Stimulated activated CD4-positive, alpha-beta T cell treated with anti-CD3 and anti-CD28 coated beads, Interleukin-1b, Interleukin-23, amount 100 ng/mL, for 48 hours (primary cell): ENCODE results near the gene PEX26.

Source experiments
- DNase-seq: peaks from one replicate; pipeline ENCODE4 v3.0.0-alpha.2; 2020

PEX26 gene

GRCh38 chr22:18103527-18104269 is 25.9 kb downstream of the PEX26 start:
- DNase-seq = peak; percentile 35

- no peak for DNase-seq
These were observed 26.8 kb downstream of the PEX26 start for GRCh38 chr22:18104566-18104965.

GRCh38 chr22:18105981-18106380 is 28.2 kb downstream of the PEX26 start:
- peak; percentile 31 for DNase-seq

GRCh38 chr22:18106550-18107341 is 29.0 kb downstream of the PEX26 start:
- DNase-seq = peak; percentile 76

GRCh38 chr22:18108187-18108586 is 30.4 kb downstream of the PEX26 start:
- DNase-seq = no peak

GRCh38 chr22:18109410-18110193 is 31.8 kb downstream of the PEX26 start:
- no peak for DNase-seq

GRCh38 chr22:18110194-18110953 is 32.6 kb downstream of the PEX26 start, which contains the start of gene TUBA8:
Gene TUBA8, plus strand, starts transcription at chr22:18110809. Its CDS starts 57 bp downstream, at chr22:18110866.
- peak; percentile 32 for DNase-seq

- DNase-seq = no peak
These were observed 33.4 kb downstream of the PEX26 start for GRCh38 chr22:18110954-18111758.

- DNase-seq = no peak
These were observed 34.1 kb downstream of the PEX26 start for GRCh38 chr22:18111759-18112330.

- DNase-seq = no peak
These were observed 34.6 kb downstream of the PEX26 start for GRCh38 chr22:18112440-18112839.

GRCh38 chr22:18113680-18114394 is 36.0 kb downstream of the PEX26 start:
- DNase-seq = no peak

GRCh38 chr22:18114495-18114894 is 36.7 kb downstream of the PEX26 start:
- no peak for DNase-seq

GRCh38 chr22:18114976-18115652 is 37.3 kb downstream of the PEX26 start:
- no peak for DNase-seq

- DNase-seq = no peak
These were observed 38.1 kb downstream of the PEX26 start for GRCh38 chr22:18115906-18116371.

- no peak for DNase-seq
These were observed 38.8 kb downstream of the PEX26 start for GRCh38 chr22:18116634-18117033.

- DNase-seq = no peak
These were observed 40.6 kb downstream of the PEX26 start for GRCh38 chr22:18118345-18118915.

GRCh38 chr22:18119409-18120110 is 41.8 kb downstream of the PEX26 start:
- DNase-seq = no peak

GRCh38 chr22:18120857-18121256 is 43.1 kb downstream of the PEX26 start:
- DNase-seq = no peak

- DNase-seq = no peak
These were observed 43.7 kb downstream of the PEX26 start for GRCh38 chr22:18121506-18121905.
